ENCODE data around the gene KRTAP15-1.

The KRTAP15-1 gene

DNA sequence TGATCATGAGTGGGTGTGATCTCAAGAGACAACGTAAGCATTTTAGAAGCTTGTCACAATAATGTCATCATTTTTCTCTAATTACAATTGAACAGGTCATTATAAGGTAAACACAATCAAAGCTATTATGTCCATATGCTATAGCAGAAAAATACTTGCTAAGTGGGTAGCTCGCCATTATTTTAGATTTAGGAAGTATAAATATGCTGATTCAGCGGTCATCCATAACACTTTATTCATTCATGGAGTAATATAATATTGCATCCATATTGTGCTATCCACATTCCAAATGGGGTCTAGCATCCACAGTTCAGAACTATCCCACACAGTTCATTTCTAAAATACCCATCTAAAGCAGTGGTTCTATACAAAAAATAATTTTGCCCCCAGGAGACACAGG lies 8.4 kb downstream of the KRTAP15-1 start (continued):
- TF ChIP-seq ZNF596 (tag by site-specific recombination; IDR thresholded peaks at IDR 0.05) = no peak
- TF ChIP-seq, protein P1, sequence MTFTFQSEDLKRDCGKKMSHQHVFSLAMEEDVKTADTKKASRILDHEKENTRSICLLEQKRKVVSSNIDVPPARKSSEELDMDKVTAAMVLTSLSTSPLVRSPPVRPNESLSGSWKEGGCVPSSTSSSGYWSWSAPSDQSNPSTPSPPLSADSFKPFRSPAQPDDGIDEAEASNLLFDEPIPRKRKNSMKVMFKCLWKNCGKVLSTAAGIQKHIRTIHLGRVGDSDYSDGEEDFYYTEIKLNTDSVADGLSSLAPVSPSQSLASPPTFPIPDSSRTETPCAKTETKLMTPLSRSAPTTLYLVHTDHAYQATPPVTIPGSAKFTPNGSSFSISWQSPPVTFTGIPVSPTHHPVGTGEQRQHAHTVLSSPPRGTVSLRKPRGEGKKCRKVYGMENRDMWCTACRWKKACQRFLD (tag by site-specific recombination; IDR thresholded peaks at IDR 0.05) = no peak
- TF ChIP-seq KLF8 (tag by site-specific recombination; IDR thresholded peaks at IDR 0.05) = no peak
- TF ChIP-seq YY1 (tag by site-specific recombination; IDR thresholded peaks at IDR 0.05) = no peak
- no peak for TF ChIP-seq TCF7L2 (IDR thresholded peaks at IDR 0.05; ENCODE audit: borderline replicate concordance, low read depth, low read length)
- TF ChIP-seq ZNF560 (tag by site-specific recombination; IDR thresholded peaks at IDR 0.05; ENCODE audit: borderline replicate concordance) = no peak
- no peak for TF ChIP-seq ZNF701 (tag by site-specific recombination; IDR thresholded peaks at IDR 0.05)
- TF ChIP-seq OSR2 (tag by site-specific recombination; IDR thresholded peaks at IDR 0.05) = no peak

DNA sequence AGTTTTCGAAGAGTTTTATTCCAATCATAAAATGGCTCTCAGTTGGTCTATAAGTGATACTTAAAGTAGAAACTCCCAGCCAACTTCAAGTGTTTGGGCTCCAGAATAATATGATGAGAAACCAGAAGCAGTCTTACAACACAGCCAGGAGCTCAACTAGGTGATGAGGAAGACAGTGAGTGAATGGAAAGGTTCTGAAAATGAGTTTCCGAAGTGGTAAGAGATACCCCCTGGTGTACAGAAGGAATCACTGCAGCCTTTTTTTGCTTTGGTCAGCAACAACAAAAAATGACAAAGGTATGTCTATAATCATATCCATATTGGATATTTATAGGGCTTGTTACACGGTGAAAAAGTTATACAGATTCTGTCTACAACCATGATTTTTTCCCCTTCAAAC lies 23.6 kb downstream of the KRTAP15-1 start:
- Histone ChIP-seq H3K27ac (ENCODE audit: extremely low read depth, low read depth, low read length) (no peak overlapping the region), H3K9me3 (ENCODE audit: control insufficient read depth, insufficient read depth, low read depth, low read length) (no peaks in the 10 kb centered on the region), H3K36me3 (ENCODE audit: control insufficient read depth in 2 of 2, insufficient read depth in 1 of 2, low read length in 2 of 2) (no peaks in the 10 kb centered on the region), H3K4me3 (ENCODE audit: low read depth, low read length) (no peak overlapping the region), H3K4me1 (ENCODE audit: control insufficient read depth, insufficient read depth, low read length) (no peaks in the 10 kb centered on the region)
- ChIA-PET POLR2A (no interaction called here), CTCF (interaction anchor here (0.6 to 1.5 kb wide), 12 partner anchors 11 to 1803 kb away, joined by 3 to 6 read pairs (median 4); no protein-coding TSS in a partner anchor)
- no peak for TF ChIP-seq SP3 (tag by site-specific recombination; IDR thresholded peaks at IDR 0.05)
- no peak for TF ChIP-seq ZNF214 (tag by site-specific recombination; IDR thresholded peaks at IDR 0.05; ENCODE audit: borderline replicate concordance)
- TF ChIP-seq, protein P2, sequence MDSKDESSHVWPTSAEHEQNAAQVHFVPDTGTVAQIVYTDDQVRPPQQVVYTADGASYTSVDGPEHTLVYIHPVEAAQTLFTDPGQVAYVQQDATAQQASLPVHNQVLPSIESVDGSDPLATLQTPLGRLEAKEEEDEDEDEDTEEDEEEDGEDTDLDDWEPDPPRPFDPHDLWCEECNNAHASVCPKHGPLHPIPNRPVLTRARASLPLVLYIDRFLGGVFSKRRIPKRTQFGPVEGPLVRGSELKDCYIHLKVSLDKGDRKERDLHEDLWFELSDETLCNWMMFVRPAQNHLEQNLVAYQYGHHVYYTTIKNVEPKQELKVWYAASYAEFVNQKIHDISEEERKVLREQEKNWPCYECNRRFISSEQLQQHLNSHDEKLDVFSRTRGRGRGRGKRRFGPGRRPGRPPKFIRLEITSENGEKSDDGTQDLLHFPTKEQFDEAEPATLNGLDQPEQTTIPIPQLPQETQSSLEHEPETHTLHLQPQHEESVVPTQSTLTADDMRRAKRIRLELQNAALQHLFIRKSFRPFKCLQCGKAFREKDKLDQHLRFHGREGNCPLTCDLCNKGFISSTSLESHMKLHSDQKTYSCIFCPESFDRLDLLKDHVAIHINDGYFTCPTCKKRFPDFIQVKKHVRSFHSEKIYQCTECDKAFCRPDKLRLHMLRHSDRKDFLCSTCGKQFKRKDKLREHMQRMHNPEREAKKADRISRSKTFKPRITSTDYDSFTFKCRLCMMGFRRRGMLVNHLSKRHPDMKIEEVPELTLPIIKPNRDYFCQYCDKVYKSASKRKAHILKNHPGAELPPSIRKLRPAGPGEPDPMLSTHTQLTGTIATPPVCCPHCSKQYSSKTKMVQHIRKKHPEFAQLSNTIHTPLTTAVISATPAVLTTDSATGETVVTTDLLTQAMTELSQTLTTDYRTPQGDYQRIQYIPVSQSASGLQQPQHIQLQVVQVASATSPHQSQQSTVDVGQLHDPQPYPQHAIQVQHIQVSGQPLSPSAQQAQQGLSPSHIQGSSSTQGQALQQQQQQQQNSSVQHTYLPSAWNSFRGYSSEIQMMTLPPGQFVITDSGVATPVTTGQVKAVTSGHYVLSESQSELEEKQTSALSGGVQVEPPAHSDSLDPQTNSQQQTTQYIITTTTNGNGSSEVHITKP (tag by site-specific recombination; IDR thresholded peaks at IDR 0.05) = no peak
- TF ChIP-seq, protein P3, sequence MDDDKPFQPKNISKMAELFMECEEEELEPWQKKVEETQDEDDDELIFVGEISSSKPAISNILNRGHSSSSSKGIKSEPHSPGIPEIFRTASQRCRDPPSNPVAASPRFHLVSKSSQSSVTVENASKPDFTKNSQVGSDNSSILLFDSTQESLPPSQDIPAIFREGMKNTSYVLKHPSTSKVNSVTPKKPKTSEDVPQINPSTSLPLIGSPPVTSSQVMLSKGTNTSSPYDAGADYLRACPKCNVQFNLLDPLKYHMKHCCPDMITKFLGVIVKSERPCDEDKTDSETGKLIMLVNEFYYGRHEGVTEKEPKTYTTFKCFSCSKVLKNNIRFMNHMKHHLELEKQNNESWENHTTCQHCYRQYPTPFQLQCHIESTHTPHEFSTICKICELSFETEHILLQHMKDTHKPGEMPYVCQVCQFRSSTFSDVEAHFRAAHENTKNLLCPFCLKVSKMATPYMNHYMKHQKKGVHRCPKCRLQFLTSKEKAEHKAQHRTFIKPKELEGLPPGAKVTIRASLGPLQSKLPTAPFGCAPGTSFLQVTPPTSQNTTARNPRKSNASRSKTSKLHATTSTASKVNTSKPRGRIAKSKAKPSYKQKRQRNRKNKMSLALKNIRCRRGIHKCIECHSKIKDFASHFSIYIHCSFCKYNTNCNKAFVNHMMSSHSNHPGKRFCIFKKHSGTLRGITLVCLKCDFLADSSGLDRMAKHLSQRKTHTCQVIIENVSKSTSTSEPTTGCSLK (tag by site-specific recombination; IDR thresholded peaks at IDR 0.05) = no peak
- TF ChIP-seq, protein P4, sequence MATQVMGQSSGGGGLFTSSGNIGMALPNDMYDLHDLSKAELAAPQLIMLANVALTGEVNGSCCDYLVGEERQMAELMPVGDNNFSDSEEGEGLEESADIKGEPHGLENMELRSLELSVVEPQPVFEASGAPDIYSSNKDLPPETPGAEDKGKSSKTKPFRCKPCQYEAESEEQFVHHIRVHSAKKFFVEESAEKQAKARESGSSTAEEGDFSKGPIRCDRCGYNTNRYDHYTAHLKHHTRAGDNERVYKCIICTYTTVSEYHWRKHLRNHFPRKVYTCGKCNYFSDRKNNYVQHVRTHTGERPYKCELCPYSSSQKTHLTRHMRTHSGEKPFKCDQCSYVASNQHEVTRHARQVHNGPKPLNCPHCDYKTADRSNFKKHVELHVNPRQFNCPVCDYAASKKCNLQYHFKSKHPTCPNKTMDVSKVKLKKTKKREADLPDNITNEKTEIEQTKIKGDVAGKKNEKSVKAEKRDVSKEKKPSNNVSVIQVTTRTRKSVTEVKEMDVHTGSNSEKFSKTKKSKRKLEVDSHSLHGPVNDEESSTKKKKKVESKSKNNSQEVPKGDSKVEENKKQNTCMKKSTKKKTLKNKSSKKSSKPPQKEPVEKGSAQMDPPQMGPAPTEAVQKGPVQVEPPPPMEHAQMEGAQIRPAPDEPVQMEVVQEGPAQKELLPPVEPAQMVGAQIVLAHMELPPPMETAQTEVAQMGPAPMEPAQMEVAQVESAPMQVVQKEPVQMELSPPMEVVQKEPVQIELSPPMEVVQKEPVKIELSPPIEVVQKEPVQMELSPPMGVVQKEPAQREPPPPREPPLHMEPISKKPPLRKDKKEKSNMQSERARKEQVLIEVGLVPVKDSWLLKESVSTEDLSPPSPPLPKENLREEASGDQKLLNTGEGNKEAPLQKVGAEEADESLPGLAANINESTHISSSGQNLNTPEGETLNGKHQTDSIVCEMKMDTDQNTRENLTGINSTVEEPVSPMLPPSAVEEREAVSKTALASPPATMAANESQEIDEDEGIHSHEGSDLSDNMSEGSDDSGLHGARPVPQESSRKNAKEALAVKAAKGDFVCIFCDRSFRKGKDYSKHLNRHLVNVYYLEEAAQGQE (tag by site-specific recombination; IDR thresholded peaks at IDR 0.05) = no peak
- no peak for TF ChIP-seq ZSCAN30 (tag by site-specific recombination; IDR thresholded peaks at IDR 0.05)
- TF ChIP-seq, protein P5, sequence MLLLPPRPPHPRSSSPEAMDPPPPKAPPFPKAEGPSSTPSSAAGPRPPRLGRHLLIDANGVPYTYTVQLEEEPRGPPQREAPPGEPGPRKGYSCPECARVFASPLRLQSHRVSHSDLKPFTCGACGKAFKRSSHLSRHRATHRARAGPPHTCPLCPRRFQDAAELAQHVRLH (tag by site-specific recombination; IDR thresholded peaks at IDR 0.05) = no peak
- TF ChIP-seq KLF9 (tag by site-specific recombination; IDR thresholded peaks at IDR 0.05; ENCODE audit: low read depth) = no peak
- no peak for TF ChIP-seq ZBTB21 (tag by site-specific recombination; IDR thresholded peaks at IDR 0.05)
- TF ChIP-seq WT1 (tag by site-specific recombination; IDR thresholded peaks at IDR 0.05) = no peak
- no peak for TF ChIP-seq BCL11A (tag by site-specific recombination; IDR thresholded peaks at IDR 0.05; ENCODE audit: low read depth)

Measured in HEK293 (cell line).